ENCODE results near the gene LEKR1.

Gene LEKR1

DNA sequence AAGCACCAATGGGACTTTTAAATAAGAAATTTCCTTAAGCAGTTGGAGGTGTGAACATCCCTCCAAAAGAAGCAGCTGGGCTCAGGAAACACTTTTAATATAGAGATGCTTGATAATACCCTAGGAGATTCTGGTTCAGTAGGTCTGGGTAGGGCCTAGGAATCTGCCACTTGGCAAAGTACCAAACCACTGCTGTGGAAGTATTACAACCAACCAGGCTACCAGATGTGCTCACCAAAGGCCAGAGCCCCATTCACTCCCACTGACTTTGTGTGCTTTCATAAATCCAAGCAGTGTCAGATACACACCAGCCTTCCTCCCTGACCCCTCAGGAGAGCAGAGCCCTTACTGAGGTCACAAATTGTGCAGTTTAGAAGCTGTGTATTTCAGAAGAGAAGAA, 171.2 kb downstream of the LEKR1 start:
- no peak overlapping the region for H3K4me3 ChIP-seq (ENCODE audit: low read length)
- no peak for DNase-seq
- no peak overlapping the region for H3K4me2 ChIP-seq (ENCODE audit: low read depth, low read length)
- no peaks in the 10 kb centered on the region for H3K9me2 ChIP-seq (replicated peaks; ENCODE audit: insufficient read depth, low read length)
- TF ChIP-seq, protein P1, sequence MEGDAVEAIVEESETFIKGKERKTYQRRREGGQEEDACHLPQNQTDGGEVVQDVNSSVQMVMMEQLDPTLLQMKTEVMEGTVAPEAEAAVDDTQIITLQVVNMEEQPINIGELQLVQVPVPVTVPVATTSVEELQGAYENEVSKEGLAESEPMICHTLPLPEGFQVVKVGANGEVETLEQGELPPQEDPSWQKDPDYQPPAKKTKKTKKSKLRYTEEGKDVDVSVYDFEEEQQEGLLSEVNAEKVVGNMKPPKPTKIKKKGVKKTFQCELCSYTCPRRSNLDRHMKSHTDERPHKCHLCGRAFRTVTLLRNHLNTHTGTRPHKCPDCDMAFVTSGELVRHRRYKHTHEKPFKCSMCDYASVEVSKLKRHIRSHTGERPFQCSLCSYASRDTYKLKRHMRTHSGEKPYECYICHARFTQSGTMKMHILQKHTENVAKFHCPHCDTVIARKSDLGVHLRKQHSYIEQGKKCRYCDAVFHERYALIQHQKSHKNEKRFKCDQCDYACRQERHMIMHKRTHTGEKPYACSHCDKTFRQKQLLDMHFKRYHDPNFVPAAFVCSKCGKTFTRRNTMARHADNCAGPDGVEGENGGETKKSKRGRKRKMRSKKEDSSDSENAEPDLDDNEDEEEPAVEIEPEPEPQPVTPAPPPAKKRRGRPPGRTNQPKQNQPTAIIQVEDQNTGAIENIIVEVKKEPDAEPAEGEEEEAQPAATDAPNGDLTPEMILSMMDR (IDR thresholded peaks at IDR 0.05; ENCODE audit: low read length): no peak
- TF ChIP-seq EZH2phosphoT487 (IDR thresholded peaks at IDR 0.05; ENCODE audit: low read length) (no peak), EZH2 (optimal IDR thresholded peaks at IDR 0.05; ENCODE audit: low read depth, low read length) (no peak)
- no peaks in the 10 kb centered on the region for H3K9me3 ChIP-seq (replicated peaks; ENCODE audit: insufficient read depth, low read length)
- no peaks in the 10 kb centered on the region for H4K20me1 ChIP-seq (ENCODE audit: insufficient read depth, low read length)
- no peaks in the 10 kb centered on the region for H3K36me3 ChIP-seq (replicated peaks; ENCODE audit: insufficient read depth, low read length)
- H3F3A ChIP-seq (ENCODE audit: insufficient read depth, low read length): no peaks in the 10 kb centered on the region
- no peak overlapping the region for H3K9ac ChIP-seq (ENCODE audit: low read length)
- no peaks in the 10 kb centered on the region for H3K79me2 ChIP-seq (ENCODE audit: low read length)
- no peaks in the 10 kb centered on the region for H3K27me3 ChIP-seq (replicated peaks; ENCODE audit: insufficient read depth, low read length)
- no peak overlapping the region for H2AFZ ChIP-seq (ENCODE audit: low read length)
- H3K27ac ChIP-seq (ENCODE audit: low read length): no peak overlapping the region
- no peaks in the 10 kb centered on the region for H3K4me1 ChIP-seq (ENCODE audit: low read length)

- no peaks in the 10 kb centered on the region for H3K79me2 ChIP-seq (ENCODE audit: low read length)
- no peak overlapping the region for H2AFZ ChIP-seq (ENCODE audit: low read length)
- H4K20me1 ChIP-seq (ENCODE audit: insufficient read depth, low read length): no peaks in the 10 kb centered on the region
- H3K9me3 ChIP-seq (replicated peaks; ENCODE audit: insufficient read depth, low read length): no peaks in the 10 kb centered on the region
- TF ChIP-seq EZH2 (optimal IDR thresholded peaks at IDR 0.05; ENCODE audit: low read depth, low read length) (no peak), EZH2phosphoT487 (IDR thresholded peaks at IDR 0.05; ENCODE audit: low read length) (no peak)
- TF ChIP-seq, protein P1 (IDR thresholded peaks at IDR 0.05; ENCODE audit: low read length): no peak
- no peaks in the 10 kb centered on the region for H3K27me3 ChIP-seq (replicated peaks; ENCODE audit: insufficient read depth, low read length)
- H3F3A ChIP-seq (ENCODE audit: insufficient read depth, low read length): no peaks in the 10 kb centered on the region
- H3K9me2 ChIP-seq (replicated peaks; ENCODE audit: insufficient read depth, low read length): no peaks in the 10 kb centered on the region
- no peaks in the 10 kb centered on the region for H3K36me3 ChIP-seq (replicated peaks; ENCODE audit: insufficient read depth, low read length)
- H3K27ac ChIP-seq (ENCODE audit: low read length): no peak overlapping the region
- no peak for DNase-seq
- H3K4me3 ChIP-seq (ENCODE audit: low read length): no peak overlapping the region
- no peak overlapping the region for H3K9ac ChIP-seq (ENCODE audit: low read length)
- H3K4me1 ChIP-seq (ENCODE audit: low read length): no peaks in the 10 kb centered on the region
- no peak overlapping the region for H3K4me2 ChIP-seq (ENCODE audit: low read depth, low read length)
These were observed 175.2 kb downstream of the LEKR1 start for GRCh38 chr3:157001221-157001957.

- no peaks in the 10 kb centered on the region for H3K9me3 ChIP-seq (replicated peaks; ENCODE audit: insufficient read depth, low read length)
- H3K36me3 ChIP-seq (replicated peaks; ENCODE audit: insufficient read depth, low read length): no peaks in the 10 kb centered on the region
- H3K79me2 ChIP-seq (ENCODE audit: low read length): no peaks in the 10 kb centered on the region
- H3K27me3 ChIP-seq (replicated peaks; ENCODE audit: insufficient read depth, low read length): no peaks in the 10 kb centered on the region
- TF ChIP-seq, protein P1 (IDR thresholded peaks at IDR 0.05; ENCODE audit: low read length): no peak
- TF ChIP-seq EZH2 (optimal IDR thresholded peaks at IDR 0.05; ENCODE audit: low read depth, low read length) (no peak), EZH2phosphoT487 (IDR thresholded peaks at IDR 0.05; ENCODE audit: low read length) (no peak)
- H3K9ac ChIP-seq (ENCODE audit: low read length): no peak overlapping the region
- H3K4me1 ChIP-seq (ENCODE audit: low read length): 0 out of 2 replicates have a peak, but pooled peaks cover 4% of the 10 kb centered on the region
- H4K20me1 ChIP-seq (ENCODE audit: insufficient read depth, low read length): no peaks in the 10 kb centered on the region
- no peak overlapping the region for H3K27ac ChIP-seq (ENCODE audit: low read length)
- H2AFZ ChIP-seq (ENCODE audit: low read length): no peak overlapping the region
- no peak for DNase-seq
- no peak overlapping the region for H3K4me3 ChIP-seq (ENCODE audit: low read length)
- no peak overlapping the region for H3K4me2 ChIP-seq (ENCODE audit: low read depth, low read length)
- H3F3A ChIP-seq (ENCODE audit: insufficient read depth, low read length): no peaks in the 10 kb centered on the region
- H3K9me2 ChIP-seq (replicated peaks; ENCODE audit: insufficient read depth, low read length): no peaks in the 10 kb centered on the region
These were observed 195.5 kb downstream of the LEKR1 start for GRCh38 chr3:157021679-157022078.
